Measurements from ENCODE around the gene DEUP1. TPM values are rescaled to one million over a fixed set of nuclear protein-coding genes. Genes with fewer than 3 reads are reported as not detected.

DEUP1 gene
- total RNA-seq, 3 donors from 2014 or later, result 0.59 TPM; not detected in 2

- intact Hi-C loops (cut with DNase I; ENCODE audit: low total_unique reads), result no loop called here
- Histone ChIP-seq H3K9me3 (no peaks in the 10 kb centered on the region), H3K27me3 (peaks cover 0 to 2% of the 10 kb centered on the region in 2 donors), H3K36me3 (no peaks in the 10 kb centered on the region), H3K4me3 (no peak overlapping the region), H3K27ac (no peak overlapping the region), H3K4me1 (no peaks in the 10 kb centered on the region)
- TF ChIP-seq POLR2A (IDR thresholded peaks at IDR 0.05), result no peak
- no peak for TF ChIP-seq POLR2AphosphoS5 (IDR thresholded peaks at IDR 0.05)
- no peak for TF ChIP-seq CTCF (IDR thresholded peaks at IDR 0.05)
- no peak for DNase-seq (ENCODE audit: low spot score in 2 of 2)
Observed at GRCh38 chr11:93326681-93327080, 3.9 kb upstream of the DEUP1 start.

GRCh38 chr11:93329936-93330445 lies 551 bp upstream of the DEUP1 start:
- DNase-seq (ENCODE audit: low spot score in 2 of 2), result no peak

GRCh38 chr11:93340223-93340622 lies 9.7 kb downstream of the DEUP1 start:
- no peaks in the 10 kb centered on the region for H3K36me3 ChIP-seq
- no peaks in the 10 kb centered on the region for H3K9me3 ChIP-seq
- H3K27ac ChIP-seq, result no peak overlapping the region
- TF ChIP-seq POLR2A (IDR thresholded peaks at IDR 0.05), result no peak
- intact Hi-C loops (cut with DNase I; ENCODE audit: low total_unique reads), result no loop called here
- H3K4me1 ChIP-seq, result no peaks in the 10 kb centered on the region
- DNase-seq (ENCODE audit: low spot score in 2 of 2), result no peak
- no peaks in the 10 kb centered on the region for H3K27me3 ChIP-seq
- H3K4me3 ChIP-seq, result no peak overlapping the region

More at GRCh38 chr11:93329936-93330445, 551 bp upstream of the DEUP1 start:
- Histone ChIP-seq H3K9me3 (no peaks in the 10 kb centered on the region), H3K4me1 (no peaks in the 10 kb centered on the region), H3K27ac (no peak overlapping the region), H3K36me3 (no peaks in the 10 kb centered on the region), H3K27me3 (peaks cover 0 to 2% of the 10 kb centered on the region in 2 donors), H3K4me3 (peak overlapping the region; percentile 23 to 72 (median 55))
- no peak for TF ChIP-seq POLR2A (IDR thresholded peaks at IDR 0.05)
- TF ChIP-seq CTCF (IDR thresholded peaks at IDR 0.05), result no peak
- TF ChIP-seq POLR2AphosphoS5 (IDR thresholded peaks at IDR 0.05), result no peak
- intact Hi-C loops (cut with DNase I; ENCODE audit: low total_unique reads), result no loop called here

- Histone ChIP-seq H3K27me3 (no peaks in the 10 kb centered on the region), H3K36me3 (no peaks in the 10 kb centered on the region), H3K4me1 (no peaks in the 10 kb centered on the region), H3K4me3 (no peak overlapping the region), H3K27ac (no peak overlapping the region), H3K9me3 (peaks cover 0 to 4% of the 10 kb centered on the region in 2 donors)
- no peak for DNase-seq (ENCODE audit: low spot score in 2 of 2)
- intact Hi-C loops (cut with DNase I; ENCODE audit: low total_unique reads), result no loop called here
- TF ChIP-seq POLR2AphosphoS5 (IDR thresholded peaks at IDR 0.05), result no peak
- TF ChIP-seq CTCF (IDR thresholded peaks at IDR 0.05), result no peak
- no peak for TF ChIP-seq POLR2A (IDR thresholded peaks at IDR 0.05)
Observed at GRCh38 chr11:93344855-93345333, 14.4 kb downstream of the DEUP1 start.

- intact Hi-C loops (cut with DNase I; ENCODE audit: low total_unique reads), result no loop called here
- no peak for DNase-seq (ENCODE audit: low spot score in 2 of 2)
- no peaks in the 10 kb centered on the region for H3K27me3 ChIP-seq
- H3K4me1 ChIP-seq, result no peaks in the 10 kb centered on the region
- no peak overlapping the region for H3K4me3 ChIP-seq
- TF ChIP-seq POLR2A (IDR thresholded peaks at IDR 0.05) (no peak), CTCF (IDR thresholded peaks at IDR 0.05) (no peak), POLR2AphosphoS5 (IDR thresholded peaks at IDR 0.05) (no peak)
- H3K27ac ChIP-seq, result no peak overlapping the region
- H3K36me3 ChIP-seq, result no peaks in the 10 kb centered on the region
- peaks cover 0 to 10% of the 10 kb centered on the region in 2 donors for H3K9me3 ChIP-seq
Observed at GRCh38 chr11:93348930-93349329, 18.4 kb downstream of the DEUP1 start.

Data from breast epithelium (tissue), 4 donors.